Mesenchymal stem cell (in vitro differentiated cells and primary cell): Measurements from ENCODE around the gene STK11IP.

Experiments
- DNase-seq: peaks from one replicate; pipeline ENCODE4 v3.0.0-alpha.2; 2013
- H2AFZ ChIP-seq: one replicate; pipeline ENCODE4 v1.6.1; 2013; ENCODE audit warnings: low read depth, mild to moderate bottlenecking, control low read depth, inconsistent platforms, low read length, moderate library complexity
- H2AK5ac ChIP-seq: 2 replicates; pipeline ENCODE4 v1.6.1; 2013; ENCODE audit warnings: low read length, moderate library complexity, mild to moderate bottlenecking, inconsistent platforms; ENCODE audit not compliant: severe bottlenecking
- H2BK120ac ChIP-seq: one replicate; pipeline ENCODE4 v1.6.1; 2013; ENCODE audit warnings: low read depth, mild to moderate bottlenecking, inconsistent platforms, low read length, moderate library complexity
- H2BK12ac ChIP-seq, 2 experiments: one replicate each; pipeline ENCODE4 v1.6.1; 2013; ENCODE audit warnings: inconsistent platforms in 2 of 2, low read length in 2 of 2, mild to moderate bottlenecking in 2 of 2, moderate library complexity in 2 of 2, control low read depth in 1 of 2
- H2BK15ac ChIP-seq: one replicate; pipeline ENCODE4 v1.6.1; 2013; ENCODE audit warnings: mild to moderate bottlenecking, low read depth, inconsistent platforms; ENCODE audit not compliant: poor library complexity, severe bottlenecking
- H2BK5ac ChIP-seq: 2 replicates; pipeline ENCODE4 v1.6.1; 2013; ENCODE audit warnings: low read depth, mild to moderate bottlenecking, low read length, control low read depth, inconsistent platforms; ENCODE audit not compliant: poor library complexity, severe bottlenecking
- H3K14ac ChIP-seq, 2 experiments: one replicate each; pipeline ENCODE4 v1.6.1; 2013; ENCODE audit warnings: inconsistent platforms in 2 of 2, low read length in 2 of 2, control low read depth in 1 of 2, mild to moderate bottlenecking in 1 of 2, moderate library complexity in 1 of 2
- H3K18ac ChIP-seq, 2 experiments: one replicate each; pipeline ENCODE4 v1.6.1; 2013; ENCODE audit warnings: inconsistent platforms in 2 of 2, low read length in 2 of 2, control low read depth in 1 of 2, low read depth in 1 of 2, mild to moderate bottlenecking in 1 of 2
- H3K23ac ChIP-seq, 2 experiments: one replicate each; pipeline ENCODE4 v1.6.1; 2013; ENCODE audit warnings: inconsistent platforms in 2 of 2, low read length in 2 of 2, mild to moderate bottlenecking in 2 of 2, moderate library complexity in 2 of 2, control low read depth in 1 of 2
- H3K27ac ChIP-seq: 2 replicates; pipeline ENCODE4 v1.5.1; 2013; ENCODE audit warnings: mild to moderate bottlenecking, moderate library complexity, low read length, control low read depth, inconsistent platforms; ENCODE audit not compliant: poor library complexity, severe bottlenecking
- H3K27me3 ChIP-seq, 2 experiments: 2 replicates each; pipeline versions ENCODE4 v1.6.1 to v1.7.0; 2013; ENCODE audit warnings: low read length in 2 of 2, mild to moderate bottlenecking in 2 of 2, moderate library complexity in 2 of 2, control low read depth in 1 of 2, inconsistent platforms in 1 of 2; ENCODE audit not compliant: control insufficient read depth in 1 of 2, insufficient read depth in 1 of 2
- H3K36me3 ChIP-seq, 2 experiments: 2 replicates each; pipeline versions ENCODE4 v1.6.1 to v1.7.0; 2013; ENCODE audit warnings: low read length in 2 of 2, control low read depth in 1 of 2, inconsistent platforms in 1 of 2, low read depth in 1 of 2, mild to moderate bottlenecking in 1 of 2; ENCODE audit not compliant: insufficient read depth in 2 of 2, control insufficient read depth in 1 of 2
- H3K4ac ChIP-seq, 2 experiments: one replicate each; pipeline ENCODE4 v1.6.1; 2013; ENCODE audit warnings: inconsistent platforms in 2 of 2, low read length in 2 of 2, mild to moderate bottlenecking in 2 of 2, moderate library complexity in 2 of 2, control low read depth in 1 of 2, low read depth in 1 of 2
- H3K4me1 ChIP-seq: 2 replicates; pipeline ENCODE4 v1.6.1; 2013; ENCODE audit warnings: low read depth, low read length, control low read depth; ENCODE audit not compliant: control insufficient read depth, insufficient read depth
- H3K4me2 ChIP-seq: 2 replicates; pipeline ENCODE4 v1.6.1; 2013; ENCODE audit warnings: low read length, mild to moderate bottlenecking, inconsistent platforms; ENCODE audit not compliant: poor library complexity, severe bottlenecking
- H3K4me3 ChIP-seq, 2 experiments: 2 replicates each; pipeline versions ENCODE4 v1.5.1 to v1.7.0; 2013; ENCODE audit warnings: low read length in 2 of 2, mild to moderate bottlenecking in 2 of 2, control low read depth in 1 of 2, low read depth in 1 of 2; ENCODE audit not compliant: insufficient read depth in 1 of 2
- H3K79me1 ChIP-seq: replicated peaks from 2 replicates; pipeline ENCODE4 v1.6.1; 2013; ENCODE audit warnings: mild to moderate bottlenecking, control low read depth, low read length, inconsistent platforms; ENCODE audit not compliant: poor library complexity, severe bottlenecking
- H3K9ac ChIP-seq: 2 replicates; pipeline ENCODE4 v1.7.0; 2013; ENCODE audit warnings: mild to moderate bottlenecking, low read length, moderate library complexity
- H3K9me3 ChIP-seq: 2 replicates; pipeline ENCODE4 v1.7.0; 2013; ENCODE audit warnings: mild to moderate bottlenecking, low read length; ENCODE audit not compliant: control insufficient read depth
- H4K8ac ChIP-seq: one replicate; pipeline ENCODE4 v1.6.1; 2013; ENCODE audit warnings: inconsistent platforms, mild to moderate bottlenecking, low read length, moderate library complexity
- H4K91ac ChIP-seq: one replicate; pipeline ENCODE4 v1.6.1; 2013; ENCODE audit warnings: mild to moderate bottlenecking, low read length, inconsistent platforms
- WGBS: methylation state at CpG from one replicate; pipeline ENCODE4 v1.1.7; 2013; ENCODE audit warnings: mixed read lengths; 5-methylcytosine and 5-hydroxymethylcytosine counted together

Gene STK11IP

DNA sequence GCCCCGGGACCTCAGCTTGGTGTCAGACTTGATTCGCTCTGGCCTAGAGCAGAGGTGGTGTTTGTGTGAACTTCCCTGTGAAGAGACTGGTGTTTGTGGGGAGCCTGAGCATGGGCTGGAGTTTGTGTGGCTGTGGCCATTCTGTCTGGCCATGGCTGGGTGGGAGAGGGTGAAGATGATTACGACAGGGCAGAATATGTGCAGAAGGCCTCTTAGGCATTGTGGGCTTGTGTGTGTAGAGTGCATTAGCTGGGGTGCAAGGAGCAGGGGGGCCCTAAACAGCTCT, 36.8 kb upstream of the STK11IP start:
- Histone ChIP-seq H2AK5ac (no peak overlapping the region), H3K9ac (no peak overlapping the region), H3K4me3 (no peak overlapping the region), H3K4ac (no peak overlapping the region), H3K79me1 (no peaks in the 10 kb centered on the region), H3K4me2 (no peak overlapping the region), H3K27ac (no peak overlapping the region), H2AFZ (no peak overlapping the region), H2BK5ac (no peak overlapping the region), H2BK15ac (no peak overlapping the region), H2BK120ac (no peak overlapping the region), H3K36me3 (peaks cover 14 to 30% of the 10 kb centered on the region in 2 experiments), H3K27me3 (peaks cover 0 to 6% of the 10 kb centered on the region in 2 experiments), H3K9me3 (no peaks in the 10 kb centered on the region), H4K91ac (no peak overlapping the region), H3K4me1 (peaks cover 24% of the 10 kb centered on the region), H3K23ac (no peak overlapping the region), H3K14ac (no peak overlapping the region), H4K8ac (no peak overlapping the region), H2BK12ac (no peak overlapping the region), H3K18ac (no peak overlapping the region)
- no peak for DNase-seq
- WGBS, result 88% methylated on average over 3 of the region's 3 CpGs

DNA sequence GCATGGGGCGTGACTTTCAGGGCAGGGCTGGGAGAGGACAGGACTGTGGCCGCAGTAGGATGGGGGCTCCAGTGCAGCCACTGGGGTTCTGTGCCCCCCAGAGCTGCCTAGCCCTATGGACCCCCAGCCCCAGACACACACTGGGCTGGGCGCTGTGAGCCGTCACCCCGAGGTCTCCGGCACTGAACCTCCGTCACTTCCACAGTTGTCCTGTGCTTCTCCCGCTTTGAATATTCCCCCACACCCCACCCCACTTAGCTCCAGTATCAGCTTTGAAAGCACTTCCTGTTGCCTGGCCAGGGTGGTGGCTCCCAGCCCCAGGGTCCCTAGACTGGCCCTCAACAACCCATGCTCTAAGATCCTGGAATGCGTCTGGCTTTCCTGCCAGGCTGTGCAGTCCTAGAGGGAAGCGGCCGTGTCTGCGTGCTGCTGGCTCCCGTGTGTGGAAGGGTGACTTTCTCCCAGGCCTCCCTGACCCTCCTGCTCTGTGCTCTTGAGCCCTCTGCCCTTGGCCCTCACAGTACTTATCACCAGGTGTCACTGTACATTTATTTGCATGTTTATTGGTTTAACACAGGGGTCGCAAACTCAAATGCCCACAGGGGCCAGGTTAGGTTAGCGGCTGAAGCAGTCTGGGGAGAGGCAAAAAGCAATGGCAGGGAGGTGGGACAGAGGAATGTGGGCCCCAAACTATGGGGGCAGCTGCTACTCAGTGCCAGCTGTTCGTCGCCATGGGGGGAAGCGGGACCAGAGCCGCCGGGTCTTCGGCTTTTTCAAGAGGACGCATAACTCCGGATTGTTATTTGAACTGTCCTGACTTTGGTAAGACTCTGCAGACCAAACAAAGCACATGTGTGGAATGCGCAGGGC, 36.2 kb upstream of the STK11IP start:
- Histone ChIP-seq H2AFZ (no peak overlapping the region), H3K79me1 (no peaks in the 10 kb centered on the region), H3K4ac (no peak overlapping the region), H2AK5ac (no peak overlapping the region), H3K23ac (no peak overlapping the region), H3K9ac (no peak overlapping the region), H3K27ac (no peak overlapping the region), H3K14ac (no peak overlapping the region), H4K91ac (no peak overlapping the region), H3K18ac (no peak overlapping the region), H3K4me2 (no peak overlapping the region), H3K36me3 (peaks cover 11 to 34% of the 10 kb centered on the region in 2 experiments), H2BK120ac (no peak overlapping the region), H2BK12ac (no peak overlapping the region), H2BK15ac (peak overlapping the region; percentile 19), H4K8ac (no peak overlapping the region), H3K9me3 (no peaks in the 10 kb centered on the region), H3K27me3 (peaks cover 0 to 4% of the 10 kb centered on the region in 2 experiments), H3K4me1 (peaks cover 24% of the 10 kb centered on the region), H3K4me3 (no peak overlapping the region), H2BK5ac (no peak overlapping the region)
- no peak for DNase-seq
- 64% methylated on average over 24 of the region's 24 CpGs for WGBS

DNA sequence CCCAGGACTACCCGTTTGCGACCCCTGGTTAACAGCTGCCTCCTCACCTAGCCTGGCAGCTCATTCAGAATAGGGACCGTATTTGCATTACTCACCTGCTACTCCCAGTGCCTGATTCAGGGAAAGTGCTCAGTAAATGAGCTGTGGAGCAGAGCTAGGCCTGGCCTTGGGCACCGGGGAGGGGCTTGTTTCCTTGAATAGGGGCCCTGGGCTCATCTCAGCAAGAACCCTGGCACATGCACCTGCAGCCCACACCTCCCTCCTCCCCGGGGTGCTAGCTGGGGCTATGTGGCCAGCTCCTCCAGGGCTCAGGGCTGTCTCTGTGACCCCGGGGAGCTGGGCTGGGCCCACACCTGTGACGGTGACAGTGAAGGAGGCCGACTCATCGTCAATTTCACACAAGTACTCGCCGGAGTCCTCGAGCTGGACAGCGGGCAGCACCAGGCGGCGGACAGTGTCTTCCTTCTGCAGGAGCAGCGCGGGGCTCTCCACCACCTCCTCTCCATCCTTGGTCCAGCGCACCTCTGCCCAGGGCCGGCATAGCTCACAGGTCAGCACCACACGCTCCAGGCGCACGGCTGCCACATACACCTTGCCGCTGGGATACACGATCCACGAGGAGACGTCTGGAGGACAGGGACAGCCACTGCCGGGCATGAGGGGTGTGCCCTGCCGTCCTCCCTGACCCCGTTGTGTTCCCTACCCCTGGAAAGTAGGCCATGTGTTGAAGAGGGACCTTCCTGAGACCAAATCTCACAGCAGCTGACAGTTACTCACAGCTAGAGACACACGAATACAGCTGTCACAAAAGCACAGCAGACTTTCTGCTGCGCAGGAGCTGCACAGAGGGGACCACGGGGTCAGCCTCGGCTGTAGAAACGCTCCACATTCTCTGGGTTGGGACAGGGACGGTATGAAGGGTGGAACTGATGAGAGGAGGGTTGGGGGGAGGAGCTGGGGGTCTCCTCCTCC, 35.3 kb upstream of the STK11IP start:
- no peak overlapping the region for H2BK5ac ChIP-seq
- no peak overlapping the region for H3K14ac ChIP-seq
- no peaks in the 10 kb centered on the region for H3K9me3 ChIP-seq
- H2BK120ac ChIP-seq, result no peak overlapping the region
- H4K91ac ChIP-seq, result no peak overlapping the region
- no peak overlapping the region for H3K27ac ChIP-seq
- H3K9ac ChIP-seq, result no peak overlapping the region
- no peak overlapping the region for H3K4me2 ChIP-seq
- H3K4ac ChIP-seq, result no peak overlapping the region
- no peak for DNase-seq
- no peak overlapping the region for H2AK5ac ChIP-seq
- H3K4me1 ChIP-seq, result peaks cover 24% of the 10 kb centered on the region
- 87% methylated on average over 35 of the region's 35 CpGs for WGBS
- no peak overlapping the region for H3K23ac ChIP-seq
- H2BK15ac ChIP-seq, result no peak overlapping the region
- no peak overlapping the region for H4K8ac ChIP-seq
- H3K27me3 ChIP-seq, result peaks cover 0 to 3% of the 10 kb centered on the region in 2 experiments
- H3K79me1 ChIP-seq, result peaks cover 2% of the 10 kb centered on the region
- H2BK12ac ChIP-seq, result no peak overlapping the region
- H3K18ac ChIP-seq, result no peak overlapping the region
- peaks cover 19 to 43% of the 10 kb centered on the region in 2 experiments for H3K36me3 ChIP-seq
- no peak overlapping the region for H3K4me3 ChIP-seq
- H2AFZ ChIP-seq, result no peak overlapping the region
